Stimulated activated CD8-positive, alpha-beta memory T cell treated with anti-CD3 and anti-CD28 coated beads, Interleukin-4, amount 100 ng/mL, for 1 hour (primary cell): ENCODE results near the gene MRPS33.
"Not testable (repeated sequence)": the region's sequence is repeated elsewhere in the genome, so short reads cannot be mapped to it uniquely, and the experiment has no call there.

Experiments
- DNase-seq, 2 donors: peaks; one replicate each; pipeline ENCODE4 v3.0.0-alpha.2; 2020; ENCODE audit warnings: low read depth in 2 of 2, low spot score in 1 of 2

MRPS33 gene

GRCh38 chr7:141012696-141013344, 1.9 kb downstream of the MRPS33 start:
- DNase-seq, result no peak

DNA sequence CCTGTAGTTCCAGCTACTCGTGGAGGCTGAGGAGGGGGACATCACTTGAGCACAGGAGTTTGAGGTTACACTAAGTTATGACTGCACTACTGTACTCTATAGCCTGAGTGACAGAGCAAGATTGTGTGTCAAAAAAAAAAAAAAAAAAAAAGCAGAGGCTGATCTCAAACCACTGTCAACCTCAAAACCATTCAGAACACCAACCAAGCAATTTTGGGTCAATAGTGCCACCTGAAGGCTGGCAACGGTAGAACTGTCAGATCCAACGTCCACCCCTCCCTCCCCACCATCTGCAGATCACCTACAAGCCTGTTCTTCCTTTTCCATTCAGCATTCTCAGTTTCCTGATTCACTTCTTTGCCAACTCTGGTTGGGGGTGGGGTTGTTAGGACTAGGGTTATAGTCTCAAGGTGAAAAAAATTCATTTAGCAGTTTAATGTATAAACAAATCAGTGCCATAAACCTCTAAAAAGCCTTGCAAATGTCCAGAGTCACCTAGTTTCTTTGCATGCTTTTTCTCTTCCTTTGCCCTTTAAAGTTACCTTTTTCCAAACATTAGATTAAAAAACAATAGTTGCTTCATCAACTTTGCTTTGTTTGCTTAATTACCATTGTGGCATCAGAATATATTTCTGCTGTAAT, 2.6 kb downstream of the MRPS33 start:
- DNase-seq, result peak; percentile 10 to 55

DNA sequence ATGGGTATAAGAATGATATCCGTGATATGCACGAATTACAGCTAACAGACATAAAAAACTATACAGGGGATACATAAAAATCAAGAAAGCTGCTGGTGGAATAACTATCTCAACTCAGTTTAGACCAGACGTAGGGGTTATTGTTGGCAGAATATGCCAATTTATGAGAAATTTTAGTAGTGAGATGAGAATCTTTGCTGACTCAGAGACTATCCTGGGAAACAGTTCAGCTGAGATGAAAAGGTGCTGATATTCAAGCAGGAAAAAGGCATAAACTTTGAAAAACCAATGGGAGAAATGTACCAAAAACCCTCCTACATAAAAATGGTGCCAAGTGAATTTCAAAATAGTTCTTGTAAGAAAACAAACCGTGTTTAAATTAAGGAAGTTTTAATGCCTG, 3.3 kb downstream of the MRPS33 start:
- no peak for DNase-seq

GRCh38 chr7:141003172-141004065, 11.3 kb downstream of the MRPS33 start:
- DNase-seq, result no peak

- DNase-seq, result no peak
Measured at GRCh38 chr7:141001546-141001945, 13.2 kb downstream of the MRPS33 start.

- DNase-seq, result no peak
Measured at GRCh38 chr7:141001122-141001521, 13.6 kb downstream of the MRPS33 start.

DNA sequence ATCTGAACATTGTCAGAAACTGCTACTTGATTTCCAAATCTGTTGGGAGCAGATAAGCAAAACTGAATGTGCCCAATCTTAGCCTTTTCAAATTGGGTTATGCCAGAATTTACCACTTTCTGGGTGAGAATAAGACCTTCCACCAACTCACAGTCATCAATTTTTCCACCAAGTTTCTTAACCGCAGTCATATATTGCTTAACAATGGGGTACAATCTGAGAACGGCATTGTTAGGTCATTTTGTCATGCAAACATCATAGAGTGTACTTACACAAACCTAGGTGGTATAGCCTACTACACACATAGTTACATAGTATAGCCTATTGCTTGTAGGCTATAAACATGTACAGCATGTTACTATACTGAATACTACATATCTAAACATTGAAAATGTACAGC, 16.0 kb downstream of the MRPS33 start:
- no peak for DNase-seq

DNA sequence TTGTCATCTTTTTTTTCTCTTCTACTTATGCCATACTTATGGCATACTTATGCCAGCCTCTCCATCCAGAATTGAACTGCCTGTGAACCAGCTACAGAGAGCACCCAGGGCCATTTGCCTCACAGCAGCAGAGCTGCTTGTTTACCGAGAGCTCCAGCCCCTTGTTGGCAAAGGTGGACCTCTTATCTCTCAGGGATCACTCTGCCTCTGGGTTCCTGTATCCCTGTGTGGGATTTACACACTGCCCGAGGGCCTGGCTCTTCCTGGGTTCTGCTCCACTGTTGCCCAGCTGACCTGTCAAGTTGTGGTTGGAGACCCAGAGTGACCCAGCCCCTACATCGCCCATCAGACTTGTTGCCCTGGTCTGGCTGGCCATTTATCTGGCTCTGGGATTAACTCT, 22.3 kb downstream of the MRPS33 start:
- no peak for DNase-seq

- DNase-seq, result no peak
Measured at GRCh38 chr7:140990193-140990962, 24.4 kb downstream of the MRPS33 start.

DNA sequence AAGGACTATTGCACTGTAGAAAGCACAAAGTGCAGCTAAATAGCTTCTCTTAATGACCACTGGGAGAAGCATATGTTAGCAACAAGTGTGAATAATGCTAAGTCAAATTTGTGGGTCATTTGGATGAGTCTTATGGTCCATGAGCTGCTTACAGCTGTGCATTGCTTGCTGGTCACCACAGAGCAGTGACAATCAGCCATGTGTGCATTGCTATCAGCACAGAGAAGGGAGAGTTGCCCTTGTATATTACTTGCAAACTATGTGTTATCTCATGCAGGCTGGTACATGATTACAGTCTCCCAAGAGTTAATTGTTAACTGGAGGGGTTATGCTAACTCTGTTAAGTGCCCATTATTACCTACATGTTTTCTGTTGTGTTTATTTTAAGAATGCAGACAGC, 25.7 kb downstream of the MRPS33 start:
- DNase-seq, result no peak

DNA sequence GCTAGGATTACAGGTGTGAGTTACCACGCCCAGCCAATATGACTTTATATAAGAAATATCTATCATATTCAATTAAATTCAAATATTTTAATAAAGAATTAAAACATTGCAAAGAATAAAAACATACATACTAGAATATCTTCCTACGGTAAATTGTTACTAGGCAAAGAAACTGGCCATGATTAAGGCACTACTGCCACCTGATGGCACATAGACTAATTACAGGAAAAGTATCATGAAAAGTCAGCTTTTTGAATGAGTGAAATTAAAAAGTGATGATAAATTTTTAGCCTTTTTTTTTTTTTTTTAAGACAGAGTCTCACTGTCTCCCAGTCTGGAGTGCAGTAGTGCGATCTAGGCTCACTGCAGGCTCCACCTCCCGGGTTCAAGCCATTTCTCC, 30.9 kb downstream of the MRPS33 start:
- DNase-seq, result no peak

GRCh38 chr7:140982508-140982907, 32.2 kb downstream of the MRPS33 start:
- no peak for DNase-seq

- no peak for DNase-seq
Measured at GRCh38 chr7:140981951-140982350, 32.8 kb downstream of the MRPS33 start.

DNA sequence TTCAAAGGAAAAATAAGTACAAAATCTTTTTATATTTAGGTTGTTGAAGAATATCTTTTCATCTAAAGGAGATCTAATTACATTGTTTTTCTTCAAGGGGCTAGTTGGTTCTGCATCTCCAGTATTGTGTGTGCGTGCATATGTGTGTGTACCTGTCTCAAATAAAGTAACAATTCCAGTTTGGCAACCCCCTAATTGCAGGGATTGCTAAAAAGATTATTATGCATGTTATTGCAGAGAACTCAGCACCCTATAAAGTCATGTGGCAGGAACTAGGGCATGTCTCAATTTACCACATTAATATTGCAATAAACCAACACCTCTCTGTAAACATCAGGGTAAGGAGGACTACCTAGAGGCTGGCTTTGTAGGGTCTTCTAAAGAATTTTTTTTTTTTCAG, 37.0 kb downstream of the MRPS33 start:
- no peak for DNase-seq

GRCh38 chr7:140972876-140973829, 41.6 kb downstream of the MRPS33 start:
- DNase-seq, result no peak

DNA sequence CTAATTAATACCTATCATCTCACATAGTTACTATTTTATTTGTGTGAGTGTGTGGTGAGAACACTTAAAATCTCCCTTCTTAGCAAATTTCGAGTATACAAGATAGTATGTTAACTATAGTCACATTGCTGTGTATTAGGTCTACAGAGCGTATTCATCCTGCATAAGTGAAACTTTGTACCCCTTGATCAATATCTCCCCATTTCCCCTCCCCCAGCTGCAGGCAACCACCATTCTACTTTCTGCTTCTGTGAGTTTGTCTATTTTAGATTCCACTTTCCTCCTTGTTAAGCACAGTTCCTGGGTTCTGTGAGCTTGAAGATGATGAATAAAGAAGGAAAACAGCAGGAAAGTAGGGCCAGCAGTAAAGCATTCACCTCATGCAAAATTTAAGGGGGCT, 42.4 kb downstream of the MRPS33 start:
- DNase-seq, result no peak

DNA sequence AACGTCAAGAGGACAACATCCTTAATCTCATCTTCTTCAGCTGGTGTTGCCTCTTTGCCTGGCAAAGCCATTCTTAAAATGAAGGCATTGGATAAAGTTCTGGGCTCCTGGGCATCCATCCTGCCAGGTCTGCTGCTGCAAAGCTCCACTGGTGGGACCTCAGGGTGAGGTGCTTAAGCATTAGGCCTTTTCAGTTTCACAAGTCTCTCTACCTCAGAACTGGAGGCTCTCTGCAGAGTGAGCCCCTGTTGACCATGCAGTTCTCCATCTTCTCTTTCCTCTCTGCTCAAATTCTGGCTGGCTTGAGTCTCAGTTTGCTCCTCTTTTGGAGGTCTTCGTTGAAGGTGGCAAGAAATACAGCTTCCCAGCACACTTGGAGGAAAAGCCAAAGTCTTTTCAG, 47.3 kb downstream of the MRPS33 start:
- no peak for DNase-seq

DNA sequence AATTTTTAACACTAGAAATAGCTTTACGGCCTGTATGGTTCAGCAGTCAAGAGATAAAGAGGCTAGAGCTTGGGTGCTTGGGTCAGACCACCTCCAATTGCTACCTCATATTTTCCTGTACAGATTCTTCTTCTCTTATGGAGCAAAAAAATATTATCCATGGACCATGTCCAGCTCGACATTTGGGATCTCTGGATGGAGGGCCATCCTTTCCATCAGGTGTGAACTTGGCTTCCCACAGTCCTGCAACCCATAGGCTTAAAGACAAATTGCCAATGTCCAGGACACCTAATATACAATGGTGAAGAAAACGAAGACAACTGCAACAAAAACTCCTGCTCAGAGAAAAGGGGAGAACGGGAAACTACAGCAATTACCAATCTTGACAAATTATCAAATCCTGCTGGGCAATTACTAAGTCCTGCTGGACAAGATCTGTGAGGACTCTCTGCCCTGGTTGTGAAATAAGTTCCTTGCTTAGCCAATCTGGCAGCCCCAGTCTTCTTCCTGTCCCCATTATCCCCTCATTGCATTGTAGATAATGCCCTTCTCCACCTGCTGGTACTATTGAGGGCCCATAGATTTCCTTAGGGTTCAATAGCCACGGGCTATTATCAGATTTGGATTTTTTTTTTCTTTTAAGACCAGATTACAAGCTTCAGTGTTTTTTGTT, 48.1 kb downstream of the MRPS33 start:
- no peak for DNase-seq

- DNase-seq, result no peak
Measured at GRCh38 chr7:140961117-140961516, 53.6 kb downstream of the MRPS33 start.

GRCh38 chr7:140956997-140957396, 57.8 kb downstream of the MRPS33 start:
- not testable (repeated sequence) for DNase-seq
